RPMI7951 (cell line): ENCODE results near the gene EHD1. TPM values are rescaled to one million over a fixed set of nuclear protein-coding genes. Genes with fewer than 3 reads are reported as not detected.

Source experiments
- DNase-seq: peaks from one replicate; pipeline ENCODE4 v3.0.0-alpha.2; 2012; ENCODE audit warnings: low read depth
- total RNA-seq: library from RNA; depleted of rRNA; stranded (reverse); fragments of >200 nt; shearing (Covaris generic); gene quantifications from 2 replicates; pipeline ENCODE4 v1.2.3, GENCODE V29; 2014; rRNA removed

The EHD1 gene
- 82.1 and 92.3 TPM in 2 replicates for total RNA-seq

GRCh38 chr11:64878494-64879243 lies at the start of gene EHD1:
TSS of gene EHD1 (minus strand) at chr11:64878621. CDS start at chr11:64878464, 157 bp downstream.
- peak; percentile 96 for DNase-seq

DNA sequence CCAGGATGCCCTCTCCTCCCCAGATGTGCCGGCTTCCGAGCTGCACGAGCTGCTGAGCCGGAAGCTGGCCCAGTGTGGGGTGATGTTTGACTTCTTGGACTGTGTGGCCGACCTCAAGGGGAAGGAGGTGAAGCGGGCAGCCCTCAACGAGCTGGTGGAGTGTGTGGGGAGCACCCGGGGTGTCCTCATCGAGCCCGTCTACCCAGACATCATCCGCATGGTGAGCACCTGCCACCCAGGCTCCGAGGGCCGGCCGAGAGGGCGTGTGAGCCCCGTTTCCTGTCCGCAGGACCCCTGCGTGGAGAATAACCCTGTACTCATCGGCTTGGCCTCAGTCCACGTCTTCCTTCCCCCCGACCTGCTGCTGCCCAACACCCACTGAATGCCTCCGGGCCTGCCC lies 48.3 kb upstream of the EHD1 start:
- DNase-seq: no peak

DNA sequence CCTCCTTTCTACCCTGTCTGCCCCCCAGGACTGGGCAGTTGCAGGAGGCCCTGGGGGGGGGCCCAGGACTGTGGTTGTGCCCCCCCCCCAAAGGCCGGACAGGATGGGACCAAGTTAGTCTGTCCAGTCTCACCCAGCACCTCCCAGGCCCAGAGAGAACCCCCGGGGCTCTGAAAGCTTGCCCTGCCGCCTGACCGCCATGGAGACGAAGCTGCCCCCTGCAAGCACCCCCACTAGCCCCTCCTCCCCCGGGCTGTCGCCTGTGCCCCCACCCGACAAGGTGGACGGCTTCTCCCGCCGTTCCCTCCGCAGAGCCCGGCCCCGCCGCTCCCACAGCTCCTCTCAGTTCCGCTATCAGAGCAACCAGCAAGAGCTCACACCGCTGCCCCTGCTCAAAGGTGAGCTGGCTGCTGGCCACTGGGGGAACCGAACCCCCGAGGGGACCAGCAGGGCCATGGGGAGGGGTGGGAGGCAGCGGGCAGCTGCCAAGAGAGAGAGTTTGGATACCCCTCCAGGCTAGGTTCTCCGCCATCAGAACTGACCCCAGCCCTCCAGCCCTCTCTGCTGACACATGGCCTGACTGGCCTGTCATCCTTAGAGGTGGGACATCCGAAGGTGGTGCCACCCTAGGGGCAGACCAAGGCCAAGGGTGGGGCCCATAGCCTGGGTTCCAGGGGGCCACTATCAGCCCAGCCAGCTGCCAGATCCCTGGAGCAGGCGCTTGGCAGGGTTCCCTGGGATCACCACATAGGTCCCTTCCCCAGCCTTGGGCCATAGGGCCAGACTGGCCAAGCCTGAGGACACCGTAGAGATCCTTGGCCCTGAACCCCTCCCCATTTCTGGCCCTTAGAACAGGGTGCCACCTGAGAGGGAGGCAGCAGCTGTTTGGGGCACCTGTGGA lies 47.4 kb upstream of the EHD1 start:
- no peak for DNase-seq

- DNase-seq: peak; percentile 8
Measured at GRCh38 chr11:64924910-64925284, 46.5 kb upstream of the EHD1 start.

DNA sequence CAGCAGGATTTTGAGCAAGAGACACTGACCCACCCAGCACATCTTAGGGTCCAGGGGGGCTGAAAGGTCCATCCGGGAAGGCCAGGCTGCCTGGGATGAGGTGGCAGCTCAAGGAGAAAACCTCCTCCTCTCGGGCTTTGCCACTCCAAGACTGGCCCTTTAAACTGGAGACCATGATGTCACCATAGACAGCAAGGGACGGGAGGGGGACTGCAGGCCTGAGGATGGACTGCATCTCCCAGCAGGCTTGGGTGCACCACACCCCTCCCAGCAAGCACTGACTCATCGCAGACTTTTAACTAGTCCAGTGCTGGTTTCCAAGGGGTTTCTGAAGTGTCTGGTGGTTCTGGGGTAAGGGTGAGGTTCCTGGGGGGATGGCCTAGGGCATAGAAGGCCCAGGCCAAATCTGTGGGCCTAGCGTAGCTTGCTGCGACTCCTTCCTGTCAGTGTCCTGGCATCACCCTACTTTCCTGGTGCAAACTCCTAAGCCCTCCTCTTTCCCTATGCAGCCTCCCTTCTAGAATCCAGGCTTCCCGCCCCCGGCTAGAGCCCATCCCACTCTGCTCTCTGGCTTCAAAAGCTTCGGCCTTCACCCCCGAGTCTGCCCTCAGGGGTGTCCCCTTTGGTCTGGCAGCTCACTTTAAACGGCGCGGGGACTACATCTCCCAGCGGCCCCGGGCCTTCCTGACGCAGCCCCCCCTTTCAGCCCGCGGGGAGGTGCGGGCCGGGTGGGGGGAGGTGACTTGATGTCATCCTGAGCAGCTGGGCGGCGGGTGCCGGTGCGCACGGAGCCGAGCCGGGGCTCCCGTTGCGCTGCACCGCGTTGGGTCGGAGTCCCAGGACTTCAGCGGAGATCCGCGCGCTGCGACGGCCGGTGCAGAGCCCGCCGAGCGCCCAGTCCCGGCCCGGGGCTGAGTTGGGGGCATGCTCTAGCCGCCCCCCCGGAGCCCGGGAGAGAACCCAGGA lies 45.8 kb upstream of the EHD1 start, which contains the start of gene PPP2R5B:
Gene PPP2R5B, plus strand, starts transcription at position 746 of the 966 bp plus-strand sequence. CDS start 1,046 bp downstream, outside the sequence.
- DNase-seq: peak; percentile 96

DNA sequence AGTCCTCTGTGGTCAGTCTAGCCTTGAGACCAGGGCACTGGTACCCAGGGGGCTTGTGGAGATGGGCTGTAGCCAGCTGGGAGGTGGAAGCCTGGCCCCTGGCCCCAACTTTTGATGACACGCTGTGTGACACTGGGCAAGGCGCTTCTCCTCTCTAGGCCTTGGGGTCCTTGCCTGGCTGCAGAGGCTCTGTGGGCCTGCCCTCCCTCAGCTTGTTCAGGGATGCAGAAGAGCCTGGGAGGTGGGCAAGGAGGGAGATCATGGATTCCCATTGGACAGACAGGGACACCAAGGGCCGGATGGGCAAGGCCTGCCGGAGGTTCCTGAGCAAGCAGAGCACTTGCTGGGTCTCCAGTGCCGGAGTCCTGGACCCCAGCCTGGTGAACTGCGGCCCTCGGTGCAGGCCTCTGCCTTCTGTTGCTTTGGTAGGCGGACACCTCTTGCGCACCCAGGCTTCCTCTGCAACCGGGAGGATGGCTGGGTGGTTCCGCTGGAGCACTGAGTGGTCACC lies 44.8 kb upstream of the EHD1 start:
- no peak for DNase-seq

GRCh38 chr11:64921384-64921783 lies 43.0 kb upstream of the EHD1 start:
- no peak for DNase-seq

DNA sequence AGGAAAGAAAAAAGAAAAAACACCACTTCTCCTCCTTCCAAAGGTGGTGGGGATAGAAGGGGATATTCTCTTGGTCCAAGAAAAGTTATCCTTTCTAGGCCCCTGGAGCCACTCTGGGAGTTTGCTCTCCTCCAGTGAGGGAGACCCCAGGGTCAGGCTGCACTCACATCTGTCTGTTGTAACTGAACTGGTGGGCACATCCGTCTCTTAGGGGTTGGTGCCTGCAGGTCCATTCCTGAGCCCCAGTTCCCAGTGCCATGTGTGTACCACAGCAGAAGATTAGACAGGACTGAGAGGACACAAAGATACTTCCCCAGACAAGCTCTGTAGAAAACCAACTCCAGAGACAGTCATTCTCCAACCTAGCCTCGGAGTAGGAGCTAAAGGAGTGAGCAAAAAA lies 41.7 kb upstream of the EHD1 start:
- DNase-seq: no peak

DNA sequence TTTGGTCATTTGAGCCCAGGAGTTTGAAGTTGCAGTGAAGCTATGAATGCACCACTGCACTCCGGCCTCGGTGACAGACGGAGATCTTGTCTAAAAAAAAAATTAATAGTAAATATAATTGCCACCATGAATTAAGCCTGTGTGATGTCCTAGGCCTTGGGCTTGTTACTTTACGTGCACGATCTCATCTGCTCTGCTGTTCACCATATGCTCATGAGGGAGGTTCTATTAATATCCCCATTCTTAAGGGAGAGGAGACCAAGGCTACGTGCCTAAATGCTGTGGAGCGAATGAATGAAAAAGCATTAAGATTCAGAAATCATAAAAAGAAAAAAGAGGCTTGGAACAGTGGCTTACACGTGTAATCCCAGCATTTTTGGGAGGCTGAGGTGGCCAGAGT lies 41.2 kb upstream of the EHD1 start:
- DNase-seq: no peak

GRCh38 chr11:64918017-64918416 lies 39.6 kb upstream of the EHD1 start:
- DNase-seq: peak; percentile 52

DNA sequence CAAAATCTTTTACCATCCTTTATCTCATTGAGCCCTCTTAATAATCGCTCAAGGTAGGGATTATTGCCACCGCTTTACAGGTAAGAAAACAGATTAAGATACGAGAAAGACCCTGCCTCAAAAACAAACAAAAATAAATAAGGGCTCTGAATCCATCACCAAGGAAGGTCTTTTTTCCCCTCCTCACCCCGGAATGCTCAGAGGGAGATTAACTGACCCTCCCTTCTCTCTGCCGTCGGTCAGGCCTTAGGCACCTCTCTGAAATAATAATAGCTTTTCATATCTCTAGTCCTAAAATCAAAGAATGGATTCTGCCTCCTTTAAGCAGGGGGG lies 39.2 kb upstream of the EHD1 start:
- DNase-seq: no peak

DNA sequence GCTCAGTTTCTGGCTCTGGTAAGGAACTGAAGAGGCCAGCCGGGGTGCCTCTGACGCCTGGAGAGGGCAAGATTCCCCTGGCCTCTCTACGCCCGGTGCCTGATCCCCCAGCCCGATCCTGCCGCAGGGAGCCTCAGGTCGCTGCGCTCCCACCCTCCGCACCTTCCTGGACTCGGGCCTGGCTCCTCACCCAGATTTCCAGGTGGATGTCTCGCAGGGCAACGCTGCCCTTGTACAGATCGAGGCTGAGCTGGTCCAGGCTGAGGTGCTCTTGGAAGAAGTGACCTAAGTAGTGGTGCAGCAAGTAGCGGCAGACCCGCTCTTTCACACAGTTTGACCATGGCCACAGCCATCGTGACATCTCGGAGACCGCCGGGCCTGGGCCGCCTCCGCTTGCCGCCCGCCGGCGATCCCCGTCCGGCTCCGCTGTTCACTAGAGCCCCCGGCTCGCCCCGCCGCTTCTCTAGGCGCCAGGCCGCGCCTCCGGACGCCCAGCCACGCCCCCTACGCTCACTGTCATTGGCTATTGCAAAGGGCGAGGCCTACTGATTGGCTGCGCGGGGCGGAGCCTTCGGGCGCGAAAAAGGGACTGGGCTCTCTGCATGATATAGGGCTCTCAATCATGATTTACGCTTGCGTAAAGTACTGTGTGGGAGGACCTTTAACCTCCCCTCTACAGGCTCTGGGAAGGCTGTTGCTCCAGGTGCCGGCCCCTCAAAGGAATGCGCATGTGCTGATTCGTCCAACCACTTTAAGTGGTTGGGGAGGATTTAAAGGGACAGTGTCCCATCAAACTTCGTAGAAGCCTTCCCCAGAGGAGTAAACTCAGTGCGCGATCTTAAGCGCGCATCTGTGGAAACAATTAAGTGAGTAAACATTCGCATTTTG lies 38.6 kb upstream of the EHD1 start, which contains the start of gene ATG2A:
Gene ATG2A, minus strand, starts transcription at position 435 of the 888 bp plus-strand sequence. Its CDS starts 74 bp downstream, at position 361.
- DNase-seq: peak; percentile 100

DNA sequence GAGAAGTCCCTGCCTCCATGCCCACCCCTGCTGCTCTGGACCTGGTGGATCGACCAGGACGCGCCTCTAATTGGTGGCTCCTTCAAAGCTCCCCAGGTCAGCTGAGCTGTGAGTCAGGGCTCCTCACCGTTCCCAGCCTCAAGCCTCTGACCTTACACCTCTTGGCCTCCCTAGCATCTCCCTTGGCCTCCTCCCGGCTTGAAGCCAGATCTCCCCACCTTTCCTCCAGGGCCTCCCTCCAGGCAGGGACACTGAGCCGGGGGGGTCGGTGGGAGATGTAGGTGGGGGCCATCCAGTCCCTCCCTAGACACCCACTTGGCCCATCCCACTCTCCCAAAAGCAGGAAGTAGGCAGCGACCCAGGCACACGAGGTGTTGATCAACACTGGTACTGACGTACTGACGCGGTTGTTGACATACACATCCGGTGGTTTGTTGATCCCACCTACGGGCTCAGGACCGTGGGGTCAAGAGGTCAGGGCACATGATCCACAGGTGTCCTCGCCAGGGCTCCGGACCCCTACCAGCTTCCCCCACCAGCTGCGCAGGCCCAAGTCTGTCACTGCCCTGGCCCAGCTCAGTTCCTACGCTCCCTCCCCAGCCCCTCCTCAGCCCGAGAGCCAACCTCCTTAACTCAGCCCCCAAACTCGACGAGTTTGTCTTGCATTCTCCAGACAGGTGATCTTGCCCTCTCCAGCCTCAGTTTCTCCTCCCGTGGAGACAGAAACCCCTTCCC lies 37.8 kb upstream of the EHD1 start:
- peak; percentile 24 for DNase-seq

GRCh38 chr11:64915376-64915887 lies 37.0 kb upstream of the EHD1 start:
- no peak for DNase-seq

- DNase-seq: no peak
Measured at GRCh38 chr11:64914123-64914522, 35.7 kb upstream of the EHD1 start.

GRCh38 chr11:64913171-64913727 lies 34.8 kb upstream of the EHD1 start:
- DNase-seq: no peak

GRCh38 chr11:64911689-64912088 lies 33.3 kb upstream of the EHD1 start:
- DNase-seq: no peak

- no peak for DNase-seq
Measured at GRCh38 chr11:64911142-64911541, 32.7 kb upstream of the EHD1 start.
